HG02943 (cell line): ENCODE data around the gene TOX2.

Experiments
- ATAC-seq: cut with Tn5 transposase; IDR thresholded peaks from one replicate; pipeline ENCODE4 v1.9.1; 2021; ENCODE audit warnings: mild to moderate bottlenecking, low read depth, moderate library complexity; ENCODE audit not compliant: unreplicated experiment

TOX2 gene

GRCh38 chr20:44028003-44028730 is 113.5 kb downstream of the TOX2 start:
- ATAC-seq = no peak

GRCh38 chr20:44028868-44029847 is 114.5 kb downstream of the TOX2 start:
- no peak for ATAC-seq

- ATAC-seq = no peak
These were observed 115.2 kb downstream of the TOX2 start for GRCh38 chr20:44029848-44030230.

- ATAC-seq = no peak
These were observed 115.7 kb downstream of the TOX2 start for GRCh38 chr20:44030394-44030793.

- no peak for ATAC-seq
These were observed 116.4 kb downstream of the TOX2 start for GRCh38 chr20:44031001-44031574.

- ATAC-seq = no peak
These were observed 117.3 kb downstream of the TOX2 start for GRCh38 chr20:44031781-44032582.

- ATAC-seq = no peak
These were observed 118.1 kb downstream of the TOX2 start for GRCh38 chr20:44032583-44033331.

- ATAC-seq = no peak
These were observed 118.7 kb downstream of the TOX2 start for GRCh38 chr20:44033344-44033743.

- no peak for ATAC-seq
These were observed 119.2 kb downstream of the TOX2 start for GRCh38 chr20:44033873-44034272.

GRCh38 chr20:44034451-44034850 is 119.8 kb downstream of the TOX2 start:
- ATAC-seq = no peak

GRCh38 chr20:44034965-44035635 is 120.4 kb downstream of the TOX2 start:
- ATAC-seq = no peak

- ATAC-seq = no peak
These were observed 121.3 kb downstream of the TOX2 start for GRCh38 chr20:44035924-44036323.

- ATAC-seq = no peak
These were observed 121.8 kb downstream of the TOX2 start for GRCh38 chr20:44036441-44036840.

- ATAC-seq = no peak
These were observed 124.0 kb downstream of the TOX2 start for GRCh38 chr20:44038681-44039123.

GRCh38 chr20:44039147-44039546 is 124.5 kb downstream of the TOX2 start:
- no peak for ATAC-seq

- ATAC-seq = no peak
These were observed 125.1 kb downstream of the TOX2 start for GRCh38 chr20:44039741-44040140.

GRCh38 chr20:44040202-44040915 is 125.7 kb downstream of the TOX2 start:
- no peak for ATAC-seq

GRCh38 chr20:44041001-44041400 is 126.3 kb downstream of the TOX2 start:
- no peak for ATAC-seq
